CD14-positive monocyte (primary cell): ENCODE data around the gene MYO1A. TPM values are rescaled to one million over a fixed set of nuclear protein-coding genes. Genes with fewer than 3 reads are reported as not detected.

ENCODE experiments used
- DNase-seq, 3 donors: peaks; one replicate each; pipeline ENCODE4 v3.0.0-alpha.2; 2011 to 2022
- H2AFZ ChIP-seq: 2 replicates; pipeline ENCODE4 v1.6.0; 2012; ENCODE audit warnings: mild to moderate bottlenecking, low read depth, low read length, inconsistent platforms; ENCODE audit not compliant: insufficient read depth, poor library complexity, severe bottlenecking
- H3K27ac ChIP-seq, 2 donors: 1 replicate in 1 of 2; 2 replicates in 1 of 2; pipeline ENCODE4 v1.5.1; 2012 to 2013; ENCODE audit warnings: low read length in 2 of 2, control low read depth in 1 of 2, inconsistent platforms in 1 of 2, low read depth in 1 of 2, mild to moderate bottlenecking in 1 of 2
- H3K27me3 ChIP-seq, 2 donors: one replicate each; pipeline versions ENCODE4 v1.6.0 to v1.6.1; 2011 to 2013; ENCODE audit warnings: low read length in 2 of 2; ENCODE audit not compliant: control insufficient read depth in 2 of 2, insufficient read depth in 2 of 2
- H3K36me3 ChIP-seq, 2 donors: replicated peaks in 1 of 2; 1 replicate in 1 of 2; 2 replicates in 1 of 2; pipeline versions ENCODE4 v1.5.1 to v1.6.1; 2012 to 2013; ENCODE audit warnings: low read length in 2 of 2, control low read depth in 1 of 2, inconsistent platforms in 1 of 2, mild to moderate bottlenecking in 1 of 2; ENCODE audit not compliant: insufficient read depth in 2 of 2, control insufficient read depth in 1 of 2
- H3K4me1 ChIP-seq, 2 donors: 1 replicate in 1 of 2; 2 replicates in 1 of 2; pipeline versions ENCODE4 v1.5.1 to v1.6.1; 2012 to 2013; ENCODE audit warnings: low read length in 2 of 2, control low read depth in 1 of 2, inconsistent platforms in 1 of 2, mild to moderate bottlenecking in 1 of 2, moderate library complexity in 1 of 2; ENCODE audit not compliant: insufficient read depth in 2 of 2, control insufficient read depth in 1 of 2
- H3K4me2 ChIP-seq: replicated peaks from 2 replicates; pipeline ENCODE3; 2012; ENCODE audit warnings: low read length, moderate library complexity, mild to moderate bottlenecking; ENCODE audit not compliant: poor library complexity, severe bottlenecking; ENCODE audit errors: extremely low read depth
- H3K4me3 ChIP-seq, 3 experiments: fragments of 200-600 bp in 1 of 3; sonication (generic) in 1 of 3; replicated peaks in 1 of 3; 1 replicate in 2 of 3; 2 replicates in 1 of 3; pipeline ENCODE4 v1.5.1; 2011 to 2013; ENCODE audit warnings: low read length in 3 of 3, mild to moderate bottlenecking in 3 of 3, control low read depth in 2 of 3, low read depth in 2 of 3, inconsistent platforms in 1 of 3, moderate library complexity in 1 of 3
- H3K79me2 ChIP-seq: 2 replicates; pipeline ENCODE4 v1.6.0; 2012; ENCODE audit warnings: mild to moderate bottlenecking, control low read depth, inconsistent platforms, low read length, moderate library complexity; ENCODE audit not compliant: insufficient read depth
- H3K9ac ChIP-seq: 2 replicates; pipeline ENCODE4 v1.6.0; 2017; ENCODE audit warnings: low read length, mild to moderate bottlenecking; ENCODE audit not compliant: insufficient read depth, poor library complexity, severe bottlenecking
- H3K9me3 ChIP-seq, 2 donors: replicated peaks in 1 of 2; 1 replicate in 1 of 2; 2 replicates in 1 of 2; pipeline versions ENCODE4 v1.5.1 to v1.6.1; 2012 to 2013; ENCODE audit warnings: low read length in 2 of 2, control low read depth in 1 of 2; ENCODE audit not compliant: control insufficient read depth in 1 of 2, insufficient read depth in 1 of 2
- H4K20me1 ChIP-seq: 2 replicates; pipeline ENCODE4 v1.6.0; 2012; ENCODE audit warnings: mild to moderate bottlenecking, low read length, control low read depth, moderate library complexity; ENCODE audit not compliant: insufficient read depth
- H3K27ac Mint-ChIP-seq, 7 donors: one replicate each; pipeline ENCODE4 v1.8.0; 2020; ENCODE audit warnings: mild to moderate bottlenecking in 7 of 7, mixed read lengths in 7 of 7, moderate library complexity in 6 of 7, inconsistent platforms in 2 of 7
- H3K27me3 Mint-ChIP-seq, 3 donors: one replicate each; pipeline ENCODE4 v1.8.0; 2021 to 2022; ENCODE audit warnings: low read depth in 3 of 3, mild to moderate bottlenecking in 3 of 3, mixed read lengths in 3 of 3, moderate library complexity in 3 of 3, inconsistent platforms in 1 of 3
- H3K36me3 Mint-ChIP-seq, 2 donors: one replicate each; pipeline ENCODE4 v1.8.0; 2020; ENCODE audit warnings: mixed read lengths in 2 of 2, inconsistent platforms in 1 of 2, mild to moderate bottlenecking in 1 of 2
- H3K4me1 Mint-ChIP-seq: one replicate; pipeline ENCODE4 v1.8.0; 2020; ENCODE audit warnings: mild to moderate bottlenecking, mixed read lengths
- H3K4me3 Mint-ChIP-seq, 2 donors: one replicate each; pipeline ENCODE4 v1.8.0; 2020; ENCODE audit warnings: mild to moderate bottlenecking in 2 of 2, mixed read lengths in 2 of 2, moderate library complexity in 1 of 2
- H3K9me3 Mint-ChIP-seq, 7 donors: one replicate each; pipeline ENCODE4 v1.8.0; 2020 to 2022; ENCODE audit warnings: mixed read lengths in 7 of 7, mild to moderate bottlenecking in 6 of 7, moderate library complexity in 6 of 7, inconsistent platforms in 2 of 7
- WGBS: methylation state at CpG from one replicate; pipeline ENCODE4 v1.1.5; 2013; ENCODE audit warnings: missing lambda C conversion rate; ENCODE audit not compliant: insufficient coverage; 5-methylcytosine and 5-hydroxymethylcytosine counted together
- intact Hi-C, 2 donors: fragments of 100-400 bp; cut with micrococcal nuclease; formaldehyde crosslinking; loops; one replicate each; pipeline versions ENCODE4 v1.15.0 to v1.15.1; 2023
- polyA plus RNA-seq, 3 donors: library from polyadenylated mRNA; depleted of rRNA in 1 of 3; unstranded in 2 of 3; stranded (reverse) in 1 of 3; fragments of 300-500 nt in 2 of 3; fragments of >200 nt in 1 of 3; fragmentation: Illumina TruSeq in 2 of 3; gene quantifications; 1 replicate in 2 of 3; 2 replicates in 1 of 3; pipeline ENCODE4 v1.2.3, GENCODE V29; 2012 to 2021
- TF ChIP-seq, protein P1 (sequence below): fragments of 200-600 bp; IDR thresholded peaks from one replicate; pipeline ENCODE4 v1.8.0; 2022; ENCODE audit warnings: antibody characterized with exemption, mild to moderate bottlenecking

Gene MYO1A
- polyA plus RNA-seq, 3 donors, result 0.22 to 1.7 (median 1.3) TPM

DNA sequence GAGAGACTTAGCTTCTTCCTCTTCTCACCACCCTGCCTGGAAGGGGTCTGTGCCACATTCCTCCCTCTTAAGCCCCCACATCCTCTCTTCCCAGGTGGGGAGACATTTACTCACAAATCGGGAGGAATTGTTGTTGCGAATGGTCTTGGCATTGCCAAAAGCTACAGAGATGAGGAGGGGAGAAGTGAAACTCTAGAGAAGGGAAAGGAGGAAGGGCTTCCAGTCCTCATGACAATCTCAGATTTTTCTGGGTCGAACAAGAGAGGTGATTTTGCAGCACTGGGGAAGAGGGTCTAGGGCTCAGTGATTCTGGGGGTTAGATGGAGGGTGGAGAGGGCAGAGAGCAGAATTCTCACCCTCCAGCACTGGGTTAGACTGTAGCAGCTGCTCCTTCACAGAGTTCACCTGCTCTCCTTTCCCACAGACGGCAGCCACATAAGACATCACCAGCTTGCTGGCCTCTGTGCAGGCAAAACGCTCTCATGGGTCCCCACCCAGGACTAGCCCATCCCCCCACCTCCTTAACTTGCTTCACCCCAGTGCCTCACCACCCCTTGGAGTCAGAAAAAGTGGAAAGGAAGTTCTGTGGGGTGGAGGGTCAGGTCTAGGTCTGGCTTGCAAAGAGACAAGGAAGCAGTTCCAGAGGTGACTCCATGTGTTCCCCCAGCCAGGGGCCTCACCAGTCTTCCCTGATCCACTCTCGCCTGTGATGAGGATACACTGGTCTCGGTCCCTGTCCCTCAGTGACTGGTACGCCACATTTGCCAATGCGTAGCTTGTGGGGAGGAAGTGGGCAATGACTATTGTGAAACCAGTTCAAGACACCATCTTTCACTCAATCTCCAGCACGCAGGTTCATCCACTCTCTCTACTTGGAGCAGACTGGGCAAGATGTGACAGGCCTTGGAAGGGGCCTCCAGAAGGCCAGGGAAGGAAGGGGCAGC, 2.7 kb downstream of the MYO1A start:
- intact Hi-C loops, result no loop called here
- H4K20me1 ChIP-seq, result no peaks in the 10 kb centered on the region

DNA sequence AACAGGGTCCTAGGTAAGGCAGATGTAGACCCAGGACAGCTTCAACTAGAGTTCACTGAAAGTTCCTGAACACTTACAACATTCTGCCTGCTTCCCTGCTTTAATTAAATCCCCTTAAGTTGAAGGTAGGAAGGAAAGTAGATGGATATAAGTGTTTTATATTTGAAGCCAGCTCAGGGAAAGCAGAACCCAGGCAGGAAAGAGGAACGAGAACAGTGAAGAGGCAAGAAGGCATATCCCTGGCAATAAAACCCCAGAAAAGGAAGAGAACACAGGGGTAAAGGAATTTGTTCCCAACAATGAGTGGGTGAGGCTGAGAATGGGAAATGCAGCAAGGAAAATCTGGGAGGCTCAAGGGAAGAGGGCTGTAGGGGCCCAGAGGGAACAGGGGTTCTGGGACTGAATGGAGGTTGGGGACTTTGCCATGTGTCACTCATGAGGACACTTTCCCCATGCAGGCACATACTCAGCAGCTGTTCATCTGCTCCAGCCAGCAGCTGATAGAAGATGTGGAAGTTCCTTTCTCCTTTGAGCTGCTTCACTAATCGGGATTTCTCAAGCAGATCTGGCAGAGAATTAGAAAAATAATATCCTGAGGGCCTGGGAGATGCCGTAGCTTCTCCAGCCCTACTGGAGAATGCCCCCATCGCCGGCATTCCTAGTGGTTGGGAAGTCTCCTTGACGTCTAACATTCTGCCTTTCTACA, 3.7 kb downstream of the MYO1A start:
- Mint-ChIP-seq H3K4me3 (peak overlapping the region; percentile 49 to 85), H3K9me3 (no peaks in the 10 kb centered on the region), H3K27ac (peak overlapping the region; percentile 89 to 98 (median 94)), H3K4me1 (peaks cover 62% of the 10 kb centered on the region), H3K27me3 (peaks cover 3 to 10% (median 7%) of the 10 kb centered on the region in 3 donors), H3K36me3 (no peaks in the 10 kb centered on the region)
- H2AFZ ChIP-seq, result no peak overlapping the region
- intact Hi-C loops, result no loop called here
- peak overlapping the region; percentile 85 for H3K27ac ChIP-seq
- H3K4me2 ChIP-seq, result peak overlapping the region; percentile 75
- WGBS, result 0% methylated on average over 1 of the region's 6 CpGs
- H3K36me3 ChIP-seq, result no peaks in the 10 kb centered on the region
- TF ChIP-seq, protein P1, sequence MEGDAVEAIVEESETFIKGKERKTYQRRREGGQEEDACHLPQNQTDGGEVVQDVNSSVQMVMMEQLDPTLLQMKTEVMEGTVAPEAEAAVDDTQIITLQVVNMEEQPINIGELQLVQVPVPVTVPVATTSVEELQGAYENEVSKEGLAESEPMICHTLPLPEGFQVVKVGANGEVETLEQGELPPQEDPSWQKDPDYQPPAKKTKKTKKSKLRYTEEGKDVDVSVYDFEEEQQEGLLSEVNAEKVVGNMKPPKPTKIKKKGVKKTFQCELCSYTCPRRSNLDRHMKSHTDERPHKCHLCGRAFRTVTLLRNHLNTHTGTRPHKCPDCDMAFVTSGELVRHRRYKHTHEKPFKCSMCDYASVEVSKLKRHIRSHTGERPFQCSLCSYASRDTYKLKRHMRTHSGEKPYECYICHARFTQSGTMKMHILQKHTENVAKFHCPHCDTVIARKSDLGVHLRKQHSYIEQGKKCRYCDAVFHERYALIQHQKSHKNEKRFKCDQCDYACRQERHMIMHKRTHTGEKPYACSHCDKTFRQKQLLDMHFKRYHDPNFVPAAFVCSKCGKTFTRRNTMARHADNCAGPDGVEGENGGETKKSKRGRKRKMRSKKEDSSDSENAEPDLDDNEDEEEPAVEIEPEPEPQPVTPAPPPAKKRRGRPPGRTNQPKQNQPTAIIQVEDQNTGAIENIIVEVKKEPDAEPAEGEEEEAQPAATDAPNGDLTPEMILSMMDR, result no peak
- no peaks in the 10 kb centered on the region for H3K27me3 ChIP-seq
- H4K20me1 ChIP-seq, result no peaks in the 10 kb centered on the region
- peak in 2 of 3 donors; percentile 29 to 61 for DNase-seq
- no peaks in the 10 kb centered on the region for H3K9me3 ChIP-seq
- no peaks in the 10 kb centered on the region for H3K79me2 ChIP-seq
- no peak overlapping the region for H3K9ac ChIP-seq
- H3K4me3 ChIP-seq, result peak overlapping the region in 1 of 3 experiments; percentile 69
- H3K4me1 ChIP-seq, result peaks cover 56 to 57% of the 10 kb centered on the region in 2 donors

More for the DNA sequence above, 2.7 kb downstream of the MYO1A start:
- H3K4me1 ChIP-seq, result peaks cover 55% of the 10 kb centered on the region in 2 donors
- Mint-ChIP-seq H3K36me3 (no peaks in the 10 kb centered on the region), H3K4me3 (peak overlapping the region; percentile 49 to 85), H3K27ac (peak overlapping the region; percentile 89 to 98 (median 94)), H3K4me1 (peaks cover 60% of the 10 kb centered on the region), H3K27me3 (peaks cover 3 to 10% (median 7%) of the 10 kb centered on the region in 3 donors), H3K9me3 (no peaks in the 10 kb centered on the region)
- peak overlapping the region; percentile 85 for H3K27ac ChIP-seq
- H3K27me3 ChIP-seq, result no peaks in the 10 kb centered on the region
- peak overlapping the region; percentile 8 to 69 (median 15) for H3K4me3 ChIP-seq
- H3K36me3 ChIP-seq, result no peaks in the 10 kb centered on the region
- peak overlapping the region; percentile 75 for H3K4me2 ChIP-seq
- DNase-seq, result peak; percentile 72 to 87 (median 86)
- peak overlapping the region; percentile 56 for H2AFZ ChIP-seq
- no peaks in the 10 kb centered on the region for H3K79me2 ChIP-seq
- WGBS, result 0% methylated on average over 4 of the region's 10 CpGs
- TF ChIP-seq, protein P1, result no peak
- peak overlapping the region; percentile 17 for H3K9ac ChIP-seq
- no peaks in the 10 kb centered on the region for H3K9me3 ChIP-seq
